ENCODE data around the gene TRMT2A.

GRCh38 chr22:20068640-20069039 is 48.4 kb downstream of the TRMT2A start:
- TF ChIP-seq CTCF (IDR thresholded peaks at IDR 0.05) (no peak), POLR2A (IDR thresholded peaks at IDR 0.05) (no peak)

Measured in body of pancreas (tissue), 4 donors.